ENCODE measurements around the gene BNIP3.

The BNIP3 gene

GRCh38 chr10:131949041-131949862 is 32.5 kb downstream of the BNIP3 start:
- no peak for DNase-seq

GRCh38 chr10:131948501-131948900 is 33.2 kb downstream of the BNIP3 start:
- no peak for DNase-seq

- no peak for DNase-seq
These were observed 33.9 kb downstream of the BNIP3 start for GRCh38 chr10:131947631-131948347.

GRCh38 chr10:131946880-131947279 is 34.8 kb downstream of the BNIP3 start:
- DNase-seq: no peak

- no peak for DNase-seq
These were observed 35.4 kb downstream of the BNIP3 start for GRCh38 chr10:131946321-131946751.

GRCh38 chr10:131944976-131945695 is 36.6 kb downstream of the BNIP3 start:
- no peak for DNase-seq

GRCh38 chr10:131944412-131944811 is 37.3 kb downstream of the BNIP3 start:
- DNase-seq: no peak

- DNase-seq: no peak
These were observed 38.5 kb downstream of the BNIP3 start for GRCh38 chr10:131943021-131943814.

GRCh38 chr10:131942455-131942854 is 39.3 kb downstream of the BNIP3 start:
- no peak for DNase-seq

- DNase-seq: no peak
These were observed 43.0 kb downstream of the BNIP3 start for GRCh38 chr10:131938681-131939080.

GRCh38 chr10:131937836-131938235 is 43.9 kb downstream of the BNIP3 start:
- no peak for DNase-seq

GRCh38 chr10:131936736-131937135 is 45.0 kb downstream of the BNIP3 start:
- DNase-seq: no peak

- no peak for DNase-seq
These were observed 45.4 kb downstream of the BNIP3 start for GRCh38 chr10:131936294-131936693.

- no peak for DNase-seq
These were observed 46.5 kb downstream of the BNIP3 start for GRCh38 chr10:131935260-131935659.

GRCh38 chr10:131934769-131935168 is 47.0 kb downstream of the BNIP3 start:
- no peak for DNase-seq

GRCh38 chr10:131933696-131934086 is 48.0 kb downstream of the BNIP3 start:
- DNase-seq: no peak

- no peak for DNase-seq
These were observed 48.6 kb downstream of the BNIP3 start for GRCh38 chr10:131933016-131933695.

GRCh38 chr10:131931981-131932380 is 49.7 kb downstream of the BNIP3 start:
- no peak for DNase-seq

GRCh38 chr10:131930586-131931330 is 51.0 kb downstream of the BNIP3 start:
- DNase-seq: no peak

GRCh38 chr10:131930150-131930549 is 51.6 kb downstream of the BNIP3 start:
- DNase-seq: no peak

- DNase-seq: no peak
These were observed 52.4 kb downstream of the BNIP3 start for GRCh38 chr10:131929122-131929845.

All from GOT3 (cell line).